Measurements from ENCODE around the gene MAPK13.

DNA sequence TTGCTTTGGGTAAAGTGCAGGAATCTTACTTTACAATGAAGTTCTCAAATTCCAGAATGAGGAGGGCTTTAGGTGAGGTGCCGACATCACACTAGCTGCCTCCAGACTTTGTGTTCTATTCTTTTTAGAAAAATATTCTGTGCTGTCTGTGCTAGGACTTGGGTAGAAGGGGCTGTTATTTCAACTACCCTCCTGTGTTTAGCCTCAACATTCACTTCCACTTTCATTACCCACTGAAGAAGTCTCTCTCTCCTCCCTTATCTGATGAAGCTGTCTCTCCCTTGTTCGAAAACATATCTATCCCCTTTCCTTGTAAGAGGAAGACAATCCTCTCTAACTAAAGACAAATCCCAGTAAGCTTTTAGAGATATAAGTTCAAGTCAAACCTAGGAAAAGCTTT, 41.3 kb downstream of the MAPK13 start:
- TF ChIP-seq EZH2 (optimal IDR thresholded peaks at IDR 0.05; ENCODE audit: low read depth, low read length) (no peak), EZH2phosphoT487 (IDR thresholded peaks at IDR 0.05; ENCODE audit: low read length) (no peak)
- TF ChIP-seq, protein P1, sequence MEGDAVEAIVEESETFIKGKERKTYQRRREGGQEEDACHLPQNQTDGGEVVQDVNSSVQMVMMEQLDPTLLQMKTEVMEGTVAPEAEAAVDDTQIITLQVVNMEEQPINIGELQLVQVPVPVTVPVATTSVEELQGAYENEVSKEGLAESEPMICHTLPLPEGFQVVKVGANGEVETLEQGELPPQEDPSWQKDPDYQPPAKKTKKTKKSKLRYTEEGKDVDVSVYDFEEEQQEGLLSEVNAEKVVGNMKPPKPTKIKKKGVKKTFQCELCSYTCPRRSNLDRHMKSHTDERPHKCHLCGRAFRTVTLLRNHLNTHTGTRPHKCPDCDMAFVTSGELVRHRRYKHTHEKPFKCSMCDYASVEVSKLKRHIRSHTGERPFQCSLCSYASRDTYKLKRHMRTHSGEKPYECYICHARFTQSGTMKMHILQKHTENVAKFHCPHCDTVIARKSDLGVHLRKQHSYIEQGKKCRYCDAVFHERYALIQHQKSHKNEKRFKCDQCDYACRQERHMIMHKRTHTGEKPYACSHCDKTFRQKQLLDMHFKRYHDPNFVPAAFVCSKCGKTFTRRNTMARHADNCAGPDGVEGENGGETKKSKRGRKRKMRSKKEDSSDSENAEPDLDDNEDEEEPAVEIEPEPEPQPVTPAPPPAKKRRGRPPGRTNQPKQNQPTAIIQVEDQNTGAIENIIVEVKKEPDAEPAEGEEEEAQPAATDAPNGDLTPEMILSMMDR (IDR thresholded peaks at IDR 0.05; ENCODE audit: low read length) = no peak
